ENCODE measurements around the gene MOCS3.
A peak's percentile ranks its signal among the peaks of the same experiment; 100 is the strongest.
"Not testable (repeated sequence)": the region's sequence is repeated elsewhere in the genome, so short reads cannot be mapped to it uniquely, and the experiment has no call there.

Gene MOCS3

DNA sequence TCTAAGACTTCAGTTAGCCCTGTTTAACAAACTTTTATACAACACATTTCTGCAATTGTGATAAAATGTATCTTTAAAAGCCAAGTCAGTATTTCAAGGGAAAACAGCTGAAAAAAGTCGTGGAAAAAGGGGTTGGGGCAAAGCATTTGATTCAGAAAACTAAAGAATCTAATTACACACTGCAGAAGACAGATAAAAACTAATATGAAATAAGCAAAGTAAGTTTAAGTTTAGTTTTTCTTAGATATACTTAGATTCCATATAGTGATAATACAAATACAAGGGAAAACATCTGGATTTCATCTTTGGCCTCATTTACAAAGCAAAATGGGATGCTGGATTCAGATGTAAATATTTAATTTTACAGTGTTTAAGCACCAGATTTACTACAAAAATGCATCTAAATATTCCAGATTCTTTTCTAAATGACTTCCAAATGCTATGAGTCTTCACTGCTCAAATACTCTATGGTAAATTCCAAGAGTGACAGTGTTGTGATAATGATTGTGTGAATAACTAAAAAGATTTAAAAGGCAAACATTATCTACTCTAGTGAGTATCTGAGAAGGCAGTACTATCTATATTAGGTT is 25.8 kb upstream of the MOCS3 start:
- no peak for DNase-seq

DNA sequence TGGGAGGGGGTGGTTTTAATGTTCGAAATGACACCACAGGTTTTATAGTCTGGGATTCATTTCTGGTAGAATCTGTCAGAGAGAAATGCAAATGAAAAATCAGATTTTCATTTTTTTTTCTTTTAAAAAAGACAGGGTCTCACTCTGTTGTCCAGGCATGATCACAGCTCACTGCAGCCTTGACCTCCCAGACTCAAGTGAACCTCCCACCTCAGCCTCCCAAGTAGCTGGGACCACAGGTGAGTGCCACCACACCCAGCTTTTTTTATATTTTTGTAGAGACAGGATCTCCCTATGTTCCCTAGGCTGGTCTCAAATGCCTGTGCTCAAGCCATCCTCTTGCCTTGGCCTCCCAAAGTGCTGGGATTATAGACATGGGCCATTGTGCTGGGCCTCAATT is 25.0 kb upstream of the MOCS3 start:
- DNase-seq: no peak

DNA sequence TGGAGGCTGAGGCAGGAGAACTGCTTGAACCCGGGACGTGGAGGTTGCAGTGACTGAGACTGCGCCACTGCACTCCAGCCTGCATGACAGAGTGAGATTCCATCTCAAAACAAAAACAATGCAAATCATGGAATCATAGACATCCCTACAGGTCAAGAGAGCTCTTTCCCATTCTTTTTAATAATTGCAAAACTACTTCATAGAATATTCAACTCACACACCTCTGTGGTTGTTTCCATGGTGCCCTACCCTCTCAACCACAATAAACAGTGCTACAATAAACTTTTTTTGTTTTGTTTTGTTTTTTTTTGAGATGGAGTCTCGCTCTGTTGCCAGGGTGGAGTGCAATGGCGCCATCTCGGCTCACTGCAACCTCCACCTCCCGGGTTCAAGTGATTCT is 15.5 kb upstream of the MOCS3 start:
- no peak for DNase-seq

DNA sequence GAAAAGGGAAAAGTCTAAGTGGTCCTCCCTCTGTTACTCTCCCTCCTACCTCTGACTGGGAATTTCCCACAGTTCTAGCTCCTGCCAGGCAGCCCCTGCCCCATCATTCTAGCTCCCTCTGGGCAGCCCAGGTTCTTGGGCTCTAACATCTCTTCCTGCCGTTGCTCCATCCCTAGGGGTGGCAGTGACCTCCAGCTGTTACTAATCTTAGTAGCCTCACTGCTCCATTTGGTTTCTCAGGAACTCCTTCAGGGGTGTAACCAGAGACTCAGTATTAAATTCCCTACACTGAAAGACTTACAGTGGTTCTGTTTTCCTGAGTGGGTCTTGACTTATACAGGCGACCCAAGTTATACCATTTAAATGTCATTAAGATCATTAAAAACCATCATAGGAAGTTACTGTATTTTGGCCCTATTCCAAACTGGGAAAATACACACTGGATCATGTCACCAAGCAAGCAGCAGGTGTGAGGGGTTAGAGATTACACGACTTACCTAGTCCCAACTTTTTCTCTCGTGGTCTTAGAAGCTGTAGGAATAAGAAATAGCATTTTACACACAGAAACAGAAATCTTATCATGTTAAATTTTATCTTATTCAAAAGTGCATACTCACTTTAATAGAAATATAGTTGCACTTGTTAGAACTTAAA is 10.4 kb upstream of the MOCS3 start:
- DNase-seq: no peak

DNA sequence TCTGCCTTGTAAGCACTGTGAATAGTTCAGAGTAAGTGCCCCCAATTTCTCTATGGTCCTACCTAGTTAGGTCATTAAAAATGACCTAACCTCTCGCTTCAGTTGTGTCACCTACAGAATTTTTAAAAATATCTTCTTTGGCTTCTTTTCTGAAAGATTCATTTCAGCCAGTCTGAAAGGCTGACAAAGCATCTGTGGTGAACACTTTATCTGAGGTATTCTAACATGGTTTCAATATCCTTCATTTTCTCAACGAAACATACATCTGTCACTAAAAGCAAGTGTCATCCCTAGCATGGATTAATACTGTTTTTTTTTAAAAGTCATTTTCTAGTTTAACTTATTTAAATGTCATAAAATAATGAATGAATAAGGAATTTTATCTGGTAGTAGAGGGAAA is 5.4 kb upstream of the MOCS3 start:
- no peak for DNase-seq

DNA sequence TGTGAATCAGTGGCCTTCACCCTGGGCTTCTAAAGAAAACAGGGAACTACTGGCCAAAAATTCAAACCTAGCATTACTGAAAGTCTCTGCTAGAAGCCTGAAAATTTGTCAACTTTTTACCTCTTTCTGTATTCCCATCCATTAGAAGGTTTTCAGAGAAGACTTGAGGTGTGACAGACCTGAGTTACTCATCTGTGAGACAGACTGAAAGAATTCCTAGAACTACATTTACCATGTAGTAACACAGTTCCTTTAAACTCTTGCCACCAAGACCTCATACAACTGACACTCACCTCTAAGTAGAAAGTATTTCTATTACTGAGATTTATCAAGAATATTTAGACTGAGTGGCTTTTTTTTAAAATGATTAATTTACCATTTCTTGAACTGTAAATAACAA is 4.8 kb upstream of the MOCS3 start:
- DNase-seq: no peak

DNA sequence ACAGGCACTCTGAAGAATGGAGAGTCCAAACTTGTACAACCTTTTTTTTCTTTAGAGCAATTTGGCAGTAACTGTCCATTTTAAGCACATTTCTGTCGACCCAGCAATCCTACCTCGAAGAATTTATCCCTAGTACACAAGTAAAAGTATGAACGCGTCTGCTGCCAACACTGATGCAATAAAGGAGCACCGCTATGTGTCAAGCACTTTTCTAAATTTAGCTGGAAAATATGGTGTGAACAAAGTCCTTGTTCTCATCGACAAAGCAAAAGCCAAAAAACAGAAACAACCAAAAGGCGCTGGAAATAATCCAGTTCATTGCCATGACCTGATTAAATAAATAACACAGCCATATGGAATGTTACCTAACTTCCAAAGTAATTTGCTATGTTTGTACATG is 1.3 kb upstream of the MOCS3 start:
- DNase-seq: peak; percentile 7

DNA sequence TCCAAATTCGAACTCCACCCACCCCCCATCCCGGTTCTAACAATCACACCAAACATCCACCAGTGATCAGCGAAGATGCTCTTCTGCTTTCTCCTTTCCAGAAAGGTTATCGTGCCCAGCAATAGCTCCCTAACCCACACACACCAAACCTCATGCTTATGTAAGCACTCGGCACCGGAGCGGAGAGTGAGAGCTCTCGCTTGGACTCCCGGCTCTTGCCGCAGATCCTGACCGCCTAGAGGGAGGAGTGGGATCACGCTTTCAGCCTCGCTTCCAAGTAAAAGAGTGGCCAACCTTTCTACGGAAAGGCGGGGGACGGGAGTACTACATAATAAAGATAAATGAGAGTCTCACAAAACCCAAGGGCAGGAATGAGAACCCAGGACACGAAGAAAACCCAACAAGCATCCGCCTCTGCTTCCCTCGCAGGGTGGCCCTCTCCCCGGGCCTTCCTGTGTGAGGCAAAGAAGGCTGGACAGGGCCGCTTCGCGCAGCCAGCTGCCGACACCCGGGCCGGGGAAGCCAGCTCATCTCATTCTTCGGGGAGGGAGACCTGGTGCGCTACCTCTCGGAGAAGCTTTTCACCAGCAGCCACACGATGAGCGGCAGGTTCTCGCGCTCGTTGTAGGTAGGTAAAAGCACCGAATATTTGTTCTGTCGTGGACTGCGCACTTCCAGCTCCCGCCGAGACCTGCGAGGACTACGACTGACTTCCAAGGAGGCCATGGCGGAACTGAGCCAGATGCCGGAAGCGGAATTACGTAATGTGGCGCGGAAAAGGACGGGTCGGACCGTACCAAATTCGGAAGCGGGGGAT is 612 bp upstream of the MOCS3 start, which contains the start of gene DPM1:
DPM1 (minus strand) TSS at position 735 of the 817 bp plus-strand sequence; CDS start at position 726, 9 bp downstream.
- DNase-seq: peak; percentile 97

DNA sequence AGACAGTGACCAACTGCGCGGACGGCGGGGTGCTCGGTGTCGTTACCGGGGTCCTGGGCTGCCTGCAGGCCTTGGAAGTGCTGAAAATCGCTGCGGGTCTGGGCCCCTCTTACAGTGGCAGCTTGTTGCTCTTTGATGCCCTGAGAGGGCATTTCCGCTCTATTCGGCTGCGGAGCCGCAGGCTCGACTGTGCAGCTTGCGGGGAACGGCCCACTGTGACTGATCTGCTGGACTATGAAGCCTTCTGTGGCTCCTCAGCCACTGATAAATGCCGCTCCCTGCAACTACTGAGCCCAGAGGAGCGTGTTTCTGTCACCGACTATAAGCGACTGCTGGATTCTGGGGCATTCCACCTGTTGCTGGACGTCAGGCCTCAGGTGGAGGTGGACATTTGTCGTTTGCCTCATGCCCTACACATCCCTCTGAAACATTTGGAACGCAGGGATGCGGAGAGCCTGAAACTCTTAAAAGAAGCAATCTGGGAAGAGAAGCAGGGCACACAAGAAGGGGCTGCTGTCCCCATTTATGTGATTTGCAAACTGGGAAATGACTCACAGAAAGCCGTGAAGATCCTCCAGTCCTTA is 1.0 kb downstream of the MOCS3 start:
- no peak for DNase-seq

DNA sequence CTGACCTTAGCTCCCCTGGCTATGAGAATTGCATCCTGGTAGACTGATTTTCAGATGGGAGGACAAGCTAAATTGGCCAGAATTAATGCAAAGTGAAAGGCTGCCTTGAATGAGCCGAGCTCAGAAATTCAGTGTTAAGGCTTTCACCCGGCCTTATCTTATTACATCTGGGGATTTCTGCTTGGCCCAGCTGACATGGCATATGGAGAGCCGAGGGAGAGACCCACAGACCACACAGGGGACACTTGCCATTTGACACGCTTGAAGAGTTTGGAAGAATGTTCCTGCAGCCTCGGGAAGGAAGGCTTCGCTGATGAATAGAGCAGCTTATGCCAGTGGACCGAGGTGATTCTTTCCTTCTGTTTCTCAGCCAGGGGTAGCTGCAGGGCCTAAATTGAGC is 9.0 kb downstream of the MOCS3 start:
- DNase-seq: no peak

DNA sequence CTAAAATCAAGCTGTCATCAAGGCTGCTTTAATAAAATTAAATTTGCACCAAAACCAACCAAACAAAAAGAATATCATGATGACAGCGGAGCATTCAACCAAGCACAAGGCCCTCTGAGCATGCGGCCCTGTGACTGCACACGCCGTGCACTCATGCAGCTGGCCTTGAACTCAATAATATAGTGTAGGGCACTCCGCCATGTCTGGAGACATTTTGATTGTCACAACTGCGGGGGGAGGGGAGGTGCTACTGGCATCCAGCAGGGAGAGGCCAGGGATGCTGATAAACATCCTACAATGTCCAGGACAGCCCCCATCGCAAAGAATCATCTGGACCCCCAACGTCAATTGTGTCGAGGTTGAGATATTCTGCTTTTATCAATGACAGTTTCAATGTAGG is 9.7 kb downstream of the MOCS3 start:
- DNase-seq: no peak

DNA sequence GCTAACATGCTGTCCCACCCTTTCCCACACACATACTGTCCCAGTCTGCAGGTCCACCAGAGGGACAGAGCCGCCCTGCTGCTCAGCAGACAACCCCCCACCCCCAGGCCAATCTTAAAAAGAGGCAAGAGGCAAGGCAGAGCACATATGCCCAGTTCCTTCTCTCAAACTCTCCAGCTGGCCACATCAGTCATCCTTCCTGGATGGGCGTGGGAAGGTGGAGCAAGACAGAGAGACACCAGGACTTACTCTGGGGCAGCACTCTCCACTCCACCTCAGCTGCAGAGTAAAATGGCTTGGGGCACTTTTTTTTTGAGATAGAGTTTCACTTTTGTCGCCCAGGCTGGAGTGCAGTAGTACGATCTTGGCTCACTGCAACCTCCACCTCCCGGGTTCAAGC is 10.8 kb downstream of the MOCS3 start:
- DNase-seq: no peak

DNA sequence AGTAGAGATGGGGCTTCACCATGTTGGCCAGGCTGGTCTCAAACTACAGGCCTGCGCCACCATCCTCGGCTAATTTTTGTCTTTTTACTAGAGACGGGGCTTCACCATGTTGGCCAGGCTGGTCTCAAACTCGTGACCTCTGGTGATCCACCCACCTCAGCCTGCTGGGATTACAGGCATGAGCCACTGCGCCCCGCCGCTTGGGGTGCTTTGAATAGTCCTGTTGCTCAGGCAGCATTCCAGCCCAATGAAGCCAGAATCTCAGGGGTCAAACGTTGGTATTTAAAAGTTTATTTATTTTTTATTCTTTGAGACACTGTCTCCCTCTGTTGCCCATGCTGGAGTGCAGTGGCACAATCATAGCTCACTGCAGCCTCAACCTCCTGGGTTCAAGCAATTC is 11.3 kb downstream of the MOCS3 start:
- no peak for DNase-seq

DNA sequence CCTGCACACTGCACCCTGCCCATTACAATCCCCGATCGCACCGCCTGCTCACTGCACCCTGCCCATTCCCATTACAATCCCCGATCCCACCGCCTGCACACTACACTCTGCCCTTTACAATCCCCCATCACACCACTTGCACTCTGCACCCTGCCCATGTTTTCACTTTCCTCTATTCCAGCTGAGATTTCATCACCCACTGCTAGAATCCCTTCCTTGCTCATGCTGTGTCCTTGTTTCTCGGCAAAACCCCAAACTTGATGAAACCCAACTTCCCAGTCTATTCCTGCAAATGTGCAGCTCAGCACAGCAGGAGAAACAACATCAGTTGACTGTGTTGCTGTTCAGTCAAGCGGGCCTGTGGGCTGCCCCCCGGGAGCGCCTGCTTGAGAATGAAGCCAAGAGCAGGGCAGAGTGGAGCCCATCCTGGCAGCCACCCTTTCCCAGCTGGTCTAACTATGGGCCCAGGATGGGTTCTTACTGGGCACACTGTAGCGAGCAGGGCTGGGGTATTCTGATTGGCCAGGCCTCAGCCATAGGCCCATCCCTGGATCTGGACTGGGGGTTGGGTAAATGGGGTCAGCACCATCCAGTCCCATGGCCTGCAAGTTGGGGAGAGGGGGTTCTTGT is 17.2 kb downstream of the MOCS3 start:
- no peak for DNase-seq

DNA sequence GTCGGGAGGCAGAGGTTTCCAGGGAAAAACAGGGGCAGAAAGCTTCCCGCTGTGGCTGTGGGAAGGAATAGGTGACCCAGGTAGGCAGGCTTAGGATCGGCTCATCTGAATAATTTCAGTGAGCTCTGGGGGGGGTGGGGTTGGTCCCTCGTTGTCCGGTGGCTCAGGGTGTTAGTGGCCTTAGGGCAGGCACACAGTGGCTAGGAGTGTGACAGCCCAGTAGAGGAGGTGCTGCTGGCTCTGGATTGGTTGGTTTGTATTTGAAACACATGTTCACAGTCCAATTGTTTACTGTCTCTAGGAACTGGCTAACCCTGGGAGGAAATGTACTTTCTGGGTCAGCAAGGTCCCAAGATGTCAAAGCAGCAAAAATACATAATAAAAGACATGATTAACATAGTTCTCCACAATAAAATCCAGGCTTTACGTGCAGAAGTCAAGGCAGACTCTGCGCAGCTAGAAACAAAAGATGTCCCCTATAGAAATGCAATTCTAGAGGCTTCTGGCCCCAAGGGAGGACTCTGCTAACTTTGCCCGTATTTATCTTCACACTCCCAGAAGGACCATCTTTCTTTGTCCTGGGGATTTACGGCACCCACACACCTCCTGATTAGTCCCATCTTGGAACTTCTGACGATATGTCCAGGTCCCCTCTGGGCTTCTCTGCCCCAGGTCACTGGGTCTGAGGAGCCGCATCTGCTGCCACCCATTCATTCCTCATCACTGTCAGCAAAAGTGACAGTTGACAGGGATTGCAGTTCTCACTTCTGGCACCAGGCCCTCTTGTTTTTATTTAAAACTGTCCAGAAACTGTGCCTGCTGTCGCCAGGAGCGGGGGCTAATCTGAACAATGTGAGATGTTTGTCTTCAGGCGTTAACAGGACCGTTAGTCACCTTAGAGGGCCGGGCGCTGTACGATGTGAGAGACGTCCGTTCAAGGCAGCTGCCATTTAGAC is 18.7 kb downstream of the MOCS3 start:
- no peak for DNase-seq

DNA sequence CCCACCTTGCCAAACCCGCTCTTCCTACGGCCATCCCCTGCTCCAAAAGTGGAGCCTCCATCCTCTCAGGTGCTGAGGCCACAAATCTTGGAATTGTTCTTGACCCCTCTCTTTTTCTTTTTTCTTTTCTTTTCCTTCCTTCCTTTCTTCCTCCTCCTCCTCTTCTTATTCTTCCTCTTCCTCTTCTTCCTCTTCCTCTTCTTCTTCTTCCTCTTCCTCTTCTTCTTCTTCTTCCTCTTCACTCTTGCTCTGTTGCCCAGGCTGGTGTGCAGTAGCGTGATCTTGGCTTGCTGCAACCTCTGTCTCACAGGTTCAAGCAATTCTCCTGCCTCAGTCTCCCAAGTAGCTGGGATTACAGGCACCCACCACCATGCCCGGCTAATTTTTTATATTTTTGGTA is 19.9 kb downstream of the MOCS3 start:
- DNase-seq: not testable (repeated sequence)

DNA sequence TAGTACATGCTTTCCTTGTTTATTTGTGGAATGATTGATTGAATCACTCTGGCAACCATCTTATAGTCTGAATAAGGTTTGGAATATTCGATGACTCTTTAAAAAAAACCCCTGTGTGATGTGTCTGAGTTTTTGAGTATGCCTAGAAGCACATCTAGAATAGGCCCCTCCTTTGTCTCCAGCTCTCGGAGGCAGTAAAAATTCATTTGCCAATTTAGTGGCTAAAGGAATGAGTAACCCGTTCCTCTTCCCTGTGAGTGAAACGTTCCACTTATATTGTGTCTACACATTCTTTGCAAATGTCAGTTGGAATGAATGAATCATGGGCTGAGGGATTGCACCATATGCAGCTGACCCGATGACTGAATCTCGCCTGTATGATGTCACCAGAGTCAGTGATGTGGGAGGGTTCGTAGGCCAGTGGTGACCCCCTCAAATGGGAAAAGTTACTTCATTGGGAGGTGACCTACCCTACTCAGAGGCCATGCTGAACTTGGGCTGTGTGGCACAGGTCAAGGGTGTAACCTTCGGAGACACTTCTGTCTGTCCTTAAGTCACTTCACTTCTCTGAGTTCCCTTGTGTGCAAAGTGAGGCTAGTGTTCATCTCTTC is 21.6 kb downstream of the MOCS3 start:
- peak; percentile 37 for DNase-seq

DNA sequence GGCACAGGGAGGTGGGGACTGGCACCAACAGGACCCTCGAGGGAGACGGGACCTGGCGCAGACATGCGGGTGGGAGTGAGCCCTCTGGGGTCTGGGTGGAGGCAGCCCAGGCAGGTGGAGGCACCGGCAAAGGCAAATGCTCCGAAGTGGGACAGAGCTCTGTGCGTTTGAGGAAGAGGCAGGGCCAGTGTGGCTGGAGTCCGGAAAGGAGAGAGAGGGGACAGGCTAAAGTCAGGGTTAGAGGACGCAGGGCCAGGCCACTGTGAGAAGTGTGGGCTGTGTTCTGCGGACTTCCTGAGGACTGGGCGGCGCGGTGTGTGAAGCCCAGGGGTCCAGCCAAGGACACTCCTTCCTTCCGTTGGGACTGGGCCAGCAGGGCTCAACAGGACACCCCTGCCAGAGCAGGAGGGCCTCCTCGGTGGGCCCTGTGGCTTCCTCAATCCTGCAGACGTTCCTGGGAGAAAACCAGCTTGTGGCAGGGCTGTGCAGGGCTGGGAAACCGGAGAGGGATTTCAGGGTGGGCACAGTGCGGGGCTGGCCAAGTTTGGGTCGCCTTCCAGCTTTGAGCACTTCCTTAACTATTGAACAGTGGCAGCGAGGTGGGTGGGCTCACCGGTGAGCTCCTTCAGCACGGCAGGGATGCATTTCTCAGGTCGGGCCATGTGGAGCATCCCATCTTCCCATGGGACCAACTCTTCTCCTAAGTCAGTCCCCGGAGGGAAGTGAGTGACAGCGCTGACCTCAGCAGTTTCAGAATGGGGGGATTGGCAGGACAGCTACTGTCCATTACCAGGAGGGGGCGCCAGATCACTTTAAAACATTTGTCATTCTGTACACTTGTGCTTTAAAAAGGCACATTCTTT is 22.5 kb downstream of the MOCS3 start:
- DNase-seq: peak; percentile 78

DNA sequence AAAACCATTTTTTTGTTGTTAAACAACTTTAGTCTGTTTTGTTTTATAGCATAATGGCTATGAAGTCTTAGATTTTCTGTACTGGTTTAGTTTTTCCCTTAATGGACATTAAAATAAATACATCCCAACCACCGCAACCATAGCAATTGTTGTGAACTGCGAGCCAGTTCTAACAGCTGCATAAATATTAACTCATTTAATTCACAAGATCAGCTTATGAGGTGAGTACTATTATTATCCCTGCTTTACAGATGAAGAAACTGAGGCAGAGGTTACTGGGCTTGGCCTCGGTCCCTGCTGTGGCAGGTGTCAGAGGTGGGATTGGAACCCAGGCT is 23.1 kb downstream of the MOCS3 start:
- no peak for DNase-seq

DNA sequence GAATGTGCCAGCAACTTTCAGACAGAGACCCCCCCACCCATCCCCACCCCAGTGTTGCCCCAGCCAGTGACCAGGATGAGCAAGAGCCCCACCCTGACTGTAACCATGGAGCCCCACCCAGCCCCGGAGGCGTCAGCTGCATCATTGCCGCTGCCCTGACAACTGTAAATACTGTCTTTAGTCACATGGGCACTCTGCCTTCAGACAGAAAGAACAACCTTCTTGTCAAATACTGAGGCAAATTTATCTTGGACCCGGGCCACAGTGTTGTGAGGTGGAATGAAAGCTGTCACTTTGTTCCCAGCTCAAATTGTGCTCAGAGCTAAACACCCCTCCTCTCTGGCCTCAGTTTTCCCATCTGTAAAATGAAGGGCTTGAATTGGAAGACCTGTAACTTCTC is 23.7 kb downstream of the MOCS3 start:
- no peak for DNase-seq

DNA sequence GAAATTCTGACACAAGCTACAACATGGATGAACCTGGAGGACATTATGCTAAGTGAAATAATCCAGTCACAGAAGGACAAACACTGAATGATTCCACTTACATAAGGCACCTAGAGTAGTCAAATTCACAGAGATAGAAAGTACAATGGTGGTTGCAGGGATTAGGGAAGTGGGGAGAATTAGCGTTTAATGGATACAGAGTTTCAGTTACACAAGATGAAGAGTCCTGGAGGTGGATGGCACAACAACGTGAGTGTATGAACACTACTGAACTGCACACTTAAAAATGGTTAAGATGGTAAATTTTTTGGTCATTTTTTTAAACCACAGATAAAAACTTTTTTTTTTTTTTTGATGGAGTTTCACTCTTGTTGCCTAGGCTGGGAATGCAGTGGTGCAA is 24.7 kb downstream of the MOCS3 start:
- DNase-seq: no peak
